Heart left ventricle (tissue), 13 donors: ENCODE results near the gene SIK1.
"Not testable (repeated sequence)": the region's sequence is repeated elsewhere in the genome, so short reads cannot be mapped to it uniquely, and the experiment has no call there.

ENCODE experiments used
- CTCF ChIP-seq, 12 donors: fragments of 200-600 bp; sonication (generic) in 4 of 12; IDR thresholded peaks; one replicate each; pipeline versions ENCODE4 v1.5.0 to v1.8.0; 2018 to 2022; ENCODE audit warnings: antibody characterized with exemption in 12 of 12, mild to moderate bottlenecking in 5 of 12
- POLR2A ChIP-seq, 2 donors: fragments of 450-650 bp; IDR thresholded peaks; one replicate each; pipeline ENCODE4 v1.6.1; 2017; ENCODE audit warnings: antibody characterized with exemption in 2 of 2, mild to moderate bottlenecking in 2 of 2, moderate library complexity in 2 of 2
- donor health status: ischemic (EF 13 %, LVEDD 7.1; RV severe dilation, severe dysfunction).
- donor health status: DM: no; HTN: yes; CAD: no.
- donor health status: DM: no; HTN: no; CAD: no.
- donor health status: ischemic (EF 25% LVEDD 6.9; RV normal size, moderate dysfunction).
- donor health status: ischemic (EF 25% LVEDD 5.7; RV mildly dilated, moderate dysfunction).
- donor health status: ischemic (EF 35%, LVEDD 5.7; RV mildly dilated, moderate dysfunction).
- donor health status: nonischemic (EF 11% LVEDD 7.7; RV severe dilation, severe dysfunction).
- donor health status: DM: yes; HTN: yes; CAD: no.
- donor health status: PGD.
- donor health status: ischemic (EF 29% LVEDD 5.4; RV normal size, mild dysfunction).
- donor health status: nonischemic (EF 23%, LVEDD 6.1; RV moderate dilation, normal function).

DNA sequence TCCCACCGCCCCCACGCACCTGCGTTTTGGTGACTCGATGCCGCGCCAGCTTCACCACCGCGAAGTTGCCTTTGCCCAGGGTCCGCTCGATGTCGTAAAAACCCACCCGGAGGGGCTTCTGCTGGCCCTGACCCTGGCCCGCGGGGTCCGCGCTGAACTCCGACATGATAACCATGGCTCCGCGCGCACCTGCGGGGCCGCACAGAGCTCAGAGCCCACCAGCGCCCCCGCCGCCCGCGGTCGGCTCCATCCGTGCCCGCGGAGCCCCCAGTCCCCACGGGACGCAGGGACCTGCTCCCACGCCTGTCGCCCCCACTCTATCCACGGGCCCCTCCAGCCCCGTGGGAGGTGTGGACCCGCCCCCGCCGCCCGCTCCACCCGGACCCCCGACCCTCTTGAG, 927 bp downstream of the SIK1 start:
- TF ChIP-seq CTCF, POLR2A (IDR thresholded peaks at IDR 0.05): not testable (repeated sequence)
